CD4-positive, alpha-beta T cell (primary cell): ENCODE measurements around the gene UBAC2. TPM values are rescaled to one million over a fixed set of nuclear protein-coding genes. Genes with fewer than 3 reads are reported as not detected.

Experiments used
- ATAC-seq: fragments of 200-7000 bp; cut with Tn5 transposase; one replicate; pipeline ENCODE4 v1.10.0; 2022; ENCODE audit warnings: mild to moderate bottlenecking; ENCODE audit not compliant: poor library complexity
- CTCF ChIA-PET: fragments of 350-600 bp; sonication (Branson Sonifier 250); formaldehyde crosslinking; loops from one replicate; lab custom pipeline; 2021; ENCODE audit warnings: antibody characterized with exemption, inconsistent platforms; lab: Charles Lee
- POLR2A ChIA-PET: fragments of 350-600 bp; sonication (Branson Sonifier 250); formaldehyde crosslinking; loops from one replicate; lab custom pipeline; 2021; ENCODE audit warnings: antibody characterized with exemption, inconsistent platforms; lab: Charles Lee
- DNase-seq, 14 experiments: peaks; one replicate each; pipeline ENCODE4 v3.0.0-alpha.2; 2013 to 2020; ENCODE audit warnings: mixed read lengths in 2 of 14
- H3K27ac ChIP-seq, 2 donors: one replicate each; pipeline versions ENCODE4 v1.5.1 to v1.7.0; 2013; ENCODE audit warnings: low read length in 2 of 2, low read depth in 1 of 2, mild to moderate bottlenecking in 1 of 2
- H3K27me3 ChIP-seq, 2 experiments: 1 replicate in 1 of 2; 2 replicates in 1 of 2; pipeline versions ENCODE4 v1.6.1 to v1.7.0; 2013; ENCODE audit warnings: low read length in 2 of 2, control low read depth in 1 of 2, mild to moderate bottlenecking in 1 of 2, moderate library complexity in 1 of 2; ENCODE audit not compliant: insufficient read depth in 2 of 2, control insufficient read depth in 1 of 2
- H3K36me3 ChIP-seq: one replicate; pipeline ENCODE4 v1.6.1; 2013; ENCODE audit warnings: low read length, control low read depth; ENCODE audit not compliant: insufficient read depth
- H3K4me1 ChIP-seq: one replicate; pipeline ENCODE4 v1.6.1; 2013; ENCODE audit warnings: low read length, control low read depth; ENCODE audit not compliant: insufficient read depth
- H3K4me3 ChIP-seq: one replicate; pipeline ENCODE4 v1.5.1; 2013; ENCODE audit warnings: mild to moderate bottlenecking, low read length, moderate library complexity
- H3K9me3 ChIP-seq, 2 experiments: 1 replicate in 1 of 2; 2 replicates in 1 of 2; pipeline versions ENCODE4 v1.6.1 to v1.7.0; 2013; ENCODE audit warnings: low read length in 2 of 2, mild to moderate bottlenecking in 2 of 2, control low read depth in 1 of 2, moderate library complexity in 1 of 2; ENCODE audit not compliant: control insufficient read depth in 1 of 2, insufficient read depth in 1 of 2
- H3K27ac Mint-ChIP-seq: one replicate; pipeline ENCODE4 v1.8.0; 2020; ENCODE audit warnings: mixed read lengths
- H3K27me3 Mint-ChIP-seq: one replicate; pipeline ENCODE4 v1.8.0; 2021; ENCODE audit warnings: mixed read lengths
- H3K36me3 Mint-ChIP-seq: one replicate; pipeline ENCODE4 v1.8.0; 2021; ENCODE audit warnings: low read depth, mixed read lengths
- H3K4me1 Mint-ChIP-seq: one replicate; pipeline ENCODE4 v1.8.0; 2021; ENCODE audit warnings: low read depth, mixed read lengths
- H3K4me3 Mint-ChIP-seq: one replicate; pipeline ENCODE4 v1.8.0; 2020; ENCODE audit warnings: mild to moderate bottlenecking, mixed read lengths
- H3K9me3 Mint-ChIP-seq: one replicate; pipeline ENCODE4 v1.8.0; 2020; ENCODE audit warnings: mixed read lengths
- CTCF ChIP-seq: fragments of 200-600 bp; IDR thresholded peaks from one replicate; pipeline ENCODE4 v1.8.0; 2022; ENCODE audit warnings: antibody characterized with exemption, mild to moderate bottlenecking
- intact Hi-C, 2 experiments: fragments of 100-400 bp; cut with DNase I in 1 of 2; cut with micrococcal nuclease in 1 of 2; formaldehyde crosslinking; loops; one replicate each; pipeline versions ENCODE4 v1.15.1 to v1.9.0; 2023 to 2025; cut with DNase I, micrococcal nuclease
- total RNA-seq, 174 experiments: library from RNA in 2 of 174; stranded (reverse) in 2 of 174; gene quantifications; one replicate each; pipeline ENCODE4 v1.2.3 and lab custom pipeline; 2021 to 2026

Gene UBAC2
- total RNA-seq, 2 experiments from 2014 or later = 59.8 to 67.4 TPM

- ATAC-seq = no peak
- H3K36me3 Mint-ChIP-seq = peaks cover 11% of the 10 kb centered on the region
- no peaks in the 10 kb centered on the region for H3K9me3 Mint-ChIP-seq
- peak overlapping the region; percentile 52 for H3K4me3 ChIP-seq
- H3K27ac ChIP-seq = peak overlapping the region; percentile 59 to 76
- no peak overlapping the region for H3K27ac Mint-ChIP-seq
- no peaks in the 10 kb centered on the region for H3K27me3 Mint-ChIP-seq
- no peak overlapping the region for H3K4me3 Mint-ChIP-seq
- ChIA-PET POLR2A (interaction anchor here (1.0 to 8.0 kb wide), 6 partner anchors 10 to 118 kb away, joined by 3 to 57 read pairs (median 5); no protein-coding TSS in a partner anchor), CTCF (interaction anchor here (1.5 to 11.4 kb wide), 2 partner anchors 19 to 146 kb away, joined by 5 to 88 read pairs; no protein-coding TSS in a partner anchor)
- intact Hi-C loops = no loop called here
- TF ChIP-seq CTCF = no peak
- H3K4me1 ChIP-seq = peaks cover 77% of the 10 kb centered on the region
- DNase-seq = peak in 8 of 14 experiments; percentile 28 to 75 (median 52)
- no peaks in the 10 kb centered on the region for H3K9me3 ChIP-seq
- H3K36me3 ChIP-seq = peaks cover 3% of the 10 kb centered on the region
- H3K27me3 ChIP-seq = no peaks in the 10 kb centered on the region
- peaks cover 59% of the 10 kb centered on the region for H3K4me1 Mint-ChIP-seq
Measured at GRCh38 chr13:99415851-99416331, 215.2 kb downstream of the UBAC2 start.

- Histone ChIP-seq H3K9me3 (no peaks in the 10 kb centered on the region), H3K4me3 (peak overlapping the region; percentile 52), H3K27ac (peak overlapping the region; percentile 59 to 76), H3K27me3 (no peaks in the 10 kb centered on the region), H3K4me1 (peaks cover 81% of the 10 kb centered on the region), H3K36me3 (peaks cover 3% of the 10 kb centered on the region)
- H3K9me3 Mint-ChIP-seq = no peaks in the 10 kb centered on the region
- peak in 6 of 14 experiments; percentile 30 to 56 (median 46) for DNase-seq
- ChIA-PET CTCF (interaction anchor here (1.5 to 11.4 kb wide), 2 partner anchors 19 to 147 kb away, joined by 5 to 88 read pairs; no protein-coding TSS in a partner anchor), POLR2A (interaction anchor here (0.9 to 8.0 kb wide), 15 partner anchors 9 to 330 kb away, joined by 3 to 57 read pairs (median 5); partner anchors contain the start of gene GPR183)
- no peak overlapping the region for H3K4me3 Mint-ChIP-seq
- H3K4me1 Mint-ChIP-seq = peaks cover 60% of the 10 kb centered on the region
- no peak overlapping the region for H3K27ac Mint-ChIP-seq
- H3K36me3 Mint-ChIP-seq = peaks cover 9% of the 10 kb centered on the region
- ATAC-seq = peak; percentile 50
- intact Hi-C loops = loop anchor here in 1 of 2 experiments (1.0 kb wide), 1 partner anchor 18 kb away; no protein-coding TSS in a partner anchor
- no peaks in the 10 kb centered on the region for H3K27me3 Mint-ChIP-seq
- no peak for TF ChIP-seq CTCF
Measured at GRCh38 chr13:99416411-99417121, 215.9 kb downstream of the UBAC2 start.

- H3K4me1 ChIP-seq = peaks cover 88% of the 10 kb centered on the region
- Mint-ChIP-seq H3K9me3 (no peaks in the 10 kb centered on the region), H3K4me1 (peaks cover 62% of the 10 kb centered on the region), H3K4me3 (no peak overlapping the region), H3K27me3 (no peaks in the 10 kb centered on the region), H3K27ac (no peak overlapping the region), H3K36me3 (peaks cover 4% of the 10 kb centered on the region)
- H3K4me3 ChIP-seq = peak overlapping the region; percentile 52
- no peaks in the 10 kb centered on the region for H3K9me3 ChIP-seq
- DNase-seq (peak in 6 of 14 experiments; percentile 41 to 66 (median 52)), ATAC-seq (peak; percentile 30)
- intact Hi-C loops = loop anchor here in 1 of 2 experiments (1.0 kb wide), 1 partner anchor 17 kb away; no protein-coding TSS in a partner anchor
- no peak for TF ChIP-seq CTCF
- H3K27me3 ChIP-seq = no peaks in the 10 kb centered on the region
- CTCF ChIA-PET = interaction anchor here (0.9 to 11.4 kb wide), 3 partner anchors 18 to 105 kb away, joined by 3 to 88 read pairs (median 4); no protein-coding TSS in a partner anchor
- peak overlapping the region; percentile 59 to 76 for H3K27ac ChIP-seq
- POLR2A ChIA-PET = interaction anchor here (0.6 to 8.0 kb wide), 18 partner anchors 8 to 451 kb away, joined by 3 to 57 read pairs (median 4); partner anchors contain the start of gene GPR183
- H3K36me3 ChIP-seq = no peaks in the 10 kb centered on the region
Measured at GRCh38 chr13:99417201-99418102, 216.8 kb downstream of the UBAC2 start.
